ENCODE results near the gene LGALS12. TPM values are rescaled to one million over a fixed set of nuclear protein-coding genes. Genes with fewer than 3 reads are reported as not detected.

Gene LGALS12
- total and polyA plus RNA-seq, 2 donors (not counting 1 experiment from before 2014, with no cell fraction given), result not detected

GRCh38 chr11:63558459-63559157, 52.7 kb downstream of the LGALS12 start:
- no peaks in the 10 kb centered on the region for H3K9me3 ChIP-seq (ENCODE audit: control insufficient read depth, insufficient read depth, low read depth, low read length)
- H3K27me3 ChIP-seq (ENCODE audit: control insufficient read depth, insufficient read depth, low read length), result no peaks in the 10 kb centered on the region
- no peak overlapping the region for H2AFZ ChIP-seq (ENCODE audit: low read length)
- H3K36me3 ChIP-seq (ENCODE audit: control insufficient read depth, insufficient read depth, low read length), result no peaks in the 10 kb centered on the region
- no peaks in the 10 kb centered on the region for H3K79me2 ChIP-seq (ENCODE audit: control insufficient read depth, insufficient read depth, low read length)
- no peak overlapping the region for H3K9ac ChIP-seq (ENCODE audit: insufficient read depth, low read length)
- H4K20me1 ChIP-seq (ENCODE audit: control insufficient read depth, extremely low read depth, insufficient read depth, low read length), result no peaks in the 10 kb centered on the region
- TF ChIP-seq, protein P1, sequence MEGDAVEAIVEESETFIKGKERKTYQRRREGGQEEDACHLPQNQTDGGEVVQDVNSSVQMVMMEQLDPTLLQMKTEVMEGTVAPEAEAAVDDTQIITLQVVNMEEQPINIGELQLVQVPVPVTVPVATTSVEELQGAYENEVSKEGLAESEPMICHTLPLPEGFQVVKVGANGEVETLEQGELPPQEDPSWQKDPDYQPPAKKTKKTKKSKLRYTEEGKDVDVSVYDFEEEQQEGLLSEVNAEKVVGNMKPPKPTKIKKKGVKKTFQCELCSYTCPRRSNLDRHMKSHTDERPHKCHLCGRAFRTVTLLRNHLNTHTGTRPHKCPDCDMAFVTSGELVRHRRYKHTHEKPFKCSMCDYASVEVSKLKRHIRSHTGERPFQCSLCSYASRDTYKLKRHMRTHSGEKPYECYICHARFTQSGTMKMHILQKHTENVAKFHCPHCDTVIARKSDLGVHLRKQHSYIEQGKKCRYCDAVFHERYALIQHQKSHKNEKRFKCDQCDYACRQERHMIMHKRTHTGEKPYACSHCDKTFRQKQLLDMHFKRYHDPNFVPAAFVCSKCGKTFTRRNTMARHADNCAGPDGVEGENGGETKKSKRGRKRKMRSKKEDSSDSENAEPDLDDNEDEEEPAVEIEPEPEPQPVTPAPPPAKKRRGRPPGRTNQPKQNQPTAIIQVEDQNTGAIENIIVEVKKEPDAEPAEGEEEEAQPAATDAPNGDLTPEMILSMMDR (conservative IDR thresholded peaks at IDR 0.05 in 1 of 2, IDR thresholded peaks at IDR 0.05 in 1 of 2; ENCODE audit: low read depth in 1 of 2, low read length in 2 of 2), result no peak
- TF ChIP-seq EZH2 (IDR thresholded peaks at IDR 0.05; ENCODE audit: low read length, missing control alignments), result no peak
- no peak overlapping the region for H3K27ac ChIP-seq (ENCODE audit: insufficient read depth, low read length)
- no peak for DNase-seq (ENCODE audit: low read depth in 2 of 2)
- no peak overlapping the region for H3K4me2 ChIP-seq (ENCODE audit: extremely low read depth, insufficient read depth, low read length)
- no peaks in the 10 kb centered on the region for H3K4me1 ChIP-seq (ENCODE audit: control insufficient read depth, extremely low read depth, insufficient read depth, low read length)
- no peak overlapping the region for H3K4me3 ChIP-seq (replicated peaks in 1 of 4; ENCODE audit: control extremely low read depth in 1 of 4, insufficient read depth in 1 of 4, low read depth in 3 of 4, low read length in 4 of 4)

GRCh38 chr11:63560506-63561180, 54.8 kb downstream of the LGALS12 start:
- Histone ChIP-seq H2AFZ (ENCODE audit: low read length) (no peak overlapping the region), H3K4me2 (ENCODE audit: extremely low read depth, insufficient read depth, low read length) (no peak overlapping the region)
- DNase-seq (ENCODE audit: low read depth in 2 of 2), result no peak

More at GRCh38 chr11:63560506-63561180, 54.8 kb downstream of the LGALS12 start:
- no peaks in the 10 kb centered on the region for H4K20me1 ChIP-seq (ENCODE audit: control insufficient read depth, extremely low read depth, insufficient read depth, low read length)
- H3K79me2 ChIP-seq (ENCODE audit: control insufficient read depth, insufficient read depth, low read length), result no peaks in the 10 kb centered on the region
- H3K9me3 ChIP-seq (ENCODE audit: control insufficient read depth, insufficient read depth, low read depth, low read length), result no peaks in the 10 kb centered on the region
- no peak overlapping the region for H3K4me3 ChIP-seq (replicated peaks in 1 of 4; ENCODE audit: control extremely low read depth in 1 of 4, insufficient read depth in 1 of 4, low read depth in 3 of 4, low read length in 4 of 4)
- no peaks in the 10 kb centered on the region for H3K27me3 ChIP-seq (ENCODE audit: control insufficient read depth, insufficient read depth, low read length)
- no peaks in the 10 kb centered on the region for H3K4me1 ChIP-seq (ENCODE audit: control insufficient read depth, extremely low read depth, insufficient read depth, low read length)
- H3K36me3 ChIP-seq (ENCODE audit: control insufficient read depth, insufficient read depth, low read length), result no peaks in the 10 kb centered on the region
- no peak overlapping the region for H3K27ac ChIP-seq (ENCODE audit: insufficient read depth, low read length)
- TF ChIP-seq EZH2 (IDR thresholded peaks at IDR 0.05; ENCODE audit: low read length, missing control alignments), result no peak
- TF ChIP-seq, protein P1 (conservative IDR thresholded peaks at IDR 0.05 in 1 of 2, IDR thresholded peaks at IDR 0.05 in 1 of 2; ENCODE audit: low read depth in 1 of 2, low read length in 2 of 2), result no peak
- H3K9ac ChIP-seq (ENCODE audit: insufficient read depth, low read length), result no peak overlapping the region

Measured in fibroblast of lung (primary cell).